HG03571 (cell line): ENCODE results near the gene CISD3.

Source experiments
- ATAC-seq: cut with Tn5 transposase; IDR thresholded peaks from one replicate; pipeline ENCODE4 v1.9.1; 2021; ENCODE audit not compliant: unreplicated experiment

CISD3 gene

GRCh38 chr17:38766341-38766740 lies 36.2 kb downstream of the CISD3 start:
- no peak for ATAC-seq

- no peak for ATAC-seq
Measured at GRCh38 chr17:38768417-38768816, 38.3 kb downstream of the CISD3 start.

GRCh38 chr17:38773258-38773657 lies 43.1 kb downstream of the CISD3 start:
- no peak for ATAC-seq

GRCh38 chr17:38777641-38778250 lies 47.6 kb downstream of the CISD3 start:
- no peak for ATAC-seq

- ATAC-seq: no peak
Measured at GRCh38 chr17:38779965-38780752, 50.0 kb downstream of the CISD3 start.

- no peak for ATAC-seq
Measured at GRCh38 chr17:38783227-38783626, 53.1 kb downstream of the CISD3 start.
